Activated CD4-positive, CD25-positive, alpha-beta regulatory T cell treated with anti-CD3 and anti-CD28 coated beads, Interleukin-2, amount 50 U/mL, for 16 hours (primary cell): ENCODE results near the gene CYP2B6.
A peak's percentile ranks its signal among the peaks of the same experiment; 100 is the strongest.
"Not testable (repeated sequence)": the region's sequence is repeated elsewhere in the genome, so short reads cannot be mapped to it uniquely, and the experiment has no call there.

Experiments used
- DNase-seq: peaks from one replicate; pipeline ENCODE4 v3.0.0-alpha.2; 2020; ENCODE audit warnings: low read depth, low spot score

Gene CYP2B6

DNA sequence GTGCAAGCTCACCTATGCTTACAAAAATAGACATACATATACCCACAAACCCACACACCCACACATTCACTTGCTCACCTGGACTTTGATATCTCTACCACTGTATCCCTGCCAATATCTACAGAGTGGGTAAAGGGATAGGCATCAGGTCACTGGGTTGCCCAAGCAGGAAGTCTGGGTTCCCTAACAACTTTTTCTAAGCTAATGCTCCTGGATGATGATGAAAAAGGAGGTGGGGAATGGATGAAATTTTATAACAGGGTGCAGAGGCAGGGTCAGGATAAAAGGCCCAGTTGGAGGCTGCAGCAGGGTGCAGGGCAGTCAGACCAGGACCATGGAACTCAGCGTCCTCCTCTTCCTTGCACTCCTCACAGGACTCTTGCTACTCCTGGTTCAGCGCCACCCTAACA lies at the start of gene CYP2B6:
Gene CYP2B6, plus strand, starts transcription at position 311 of the 410 bp plus-strand sequence. Its CDS starts 24 bp downstream, at position 335.
- no peak for DNase-seq

DNA sequence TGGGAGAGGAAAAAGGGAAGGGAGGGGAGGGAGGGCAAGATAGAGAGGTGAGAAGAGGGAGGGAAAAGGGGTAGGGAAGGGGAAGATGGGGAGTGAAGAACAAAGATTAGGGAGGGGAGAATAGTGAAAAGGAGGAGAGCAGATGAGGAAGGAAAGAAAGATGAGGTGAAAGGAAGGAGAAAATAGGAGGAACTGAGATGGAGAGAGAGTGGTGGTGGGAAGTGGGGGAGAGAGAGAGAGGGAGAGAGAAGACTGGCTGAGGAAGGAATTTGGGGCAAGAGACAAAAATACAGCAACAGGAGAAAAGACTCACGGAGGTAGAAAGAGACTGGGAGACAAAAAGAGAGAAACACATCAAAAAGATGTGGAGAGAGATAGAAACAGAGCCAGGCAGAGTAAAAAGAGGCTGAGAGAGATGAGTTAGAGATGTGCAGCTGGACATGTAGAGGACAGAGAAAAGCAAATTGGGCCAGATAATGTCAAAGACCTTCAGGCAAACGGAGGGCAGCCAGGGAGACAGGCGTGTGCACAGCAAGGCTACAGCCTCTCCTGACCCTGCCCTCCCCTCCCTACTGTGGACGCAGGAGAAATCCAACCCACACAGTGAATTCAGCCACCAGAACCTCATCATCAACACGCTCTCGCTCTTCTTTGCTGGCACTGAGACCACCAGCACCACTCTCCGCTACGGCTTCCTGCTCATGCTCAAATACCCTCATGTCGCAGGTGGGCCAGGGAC lies 49.4 kb upstream of the CYP2B6 start:
- no peak for DNase-seq

DNA sequence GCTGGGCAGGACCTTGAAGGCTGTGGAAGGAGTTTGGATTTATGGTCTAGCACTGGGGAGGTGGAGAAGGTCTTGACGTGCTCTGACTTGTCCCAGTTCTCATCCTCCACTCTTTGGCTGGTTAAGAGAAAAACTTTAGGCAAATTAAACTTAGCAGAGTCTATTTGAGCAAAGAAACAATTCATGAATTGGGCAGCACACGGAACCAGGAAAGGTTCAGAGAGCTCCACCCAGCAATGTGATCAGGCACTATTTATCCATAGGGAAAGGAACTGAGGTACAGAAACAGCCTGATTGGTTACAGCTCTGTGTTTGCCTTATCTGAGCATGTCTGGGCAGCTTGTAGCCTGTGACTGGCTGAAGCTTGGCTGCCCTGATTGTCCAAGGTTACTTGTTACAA lies 45.4 kb upstream of the CYP2B6 start:
- DNase-seq, result no peak

DNA sequence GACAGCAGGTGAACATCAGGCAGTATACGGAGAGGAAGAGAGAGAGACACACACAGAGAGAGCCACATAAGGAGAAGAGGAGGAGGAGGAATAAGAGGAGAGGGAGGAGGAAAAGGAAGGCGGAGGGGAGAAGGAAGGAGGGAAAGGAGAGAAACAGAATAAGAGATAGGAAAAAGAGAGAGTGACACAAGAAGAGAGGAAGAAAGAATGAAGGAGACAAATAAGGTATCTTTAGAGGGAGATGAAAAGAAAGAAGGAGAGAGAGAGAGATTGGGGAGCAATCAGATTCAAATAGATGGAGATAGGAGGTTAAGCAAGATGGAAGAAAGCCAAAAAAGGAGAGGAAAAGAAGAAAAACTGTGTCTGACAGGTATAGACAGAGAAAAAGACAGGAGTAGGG lies 44.0 kb upstream of the CYP2B6 start:
- no peak for DNase-seq

DNA sequence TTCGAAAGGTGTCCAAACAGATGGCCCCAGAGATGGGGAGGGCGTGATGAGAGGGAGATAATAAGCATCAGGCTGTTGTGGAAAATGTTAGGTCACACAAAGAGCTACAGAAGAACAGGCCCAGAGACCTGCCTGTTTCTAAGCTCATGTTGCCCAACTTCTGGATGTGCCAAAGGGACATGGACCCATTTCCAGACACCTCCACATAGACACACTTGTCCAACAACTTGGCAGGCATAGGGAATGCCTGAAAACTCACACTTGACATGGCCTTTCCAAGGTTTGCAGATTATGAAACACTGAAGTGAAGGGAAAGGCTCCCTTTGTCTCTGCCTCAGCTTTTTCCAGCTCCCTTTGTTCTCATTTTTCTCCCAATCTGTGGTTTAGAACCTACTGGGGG lies 43.5 kb upstream of the CYP2B6 start:
- no peak for DNase-seq

DNA sequence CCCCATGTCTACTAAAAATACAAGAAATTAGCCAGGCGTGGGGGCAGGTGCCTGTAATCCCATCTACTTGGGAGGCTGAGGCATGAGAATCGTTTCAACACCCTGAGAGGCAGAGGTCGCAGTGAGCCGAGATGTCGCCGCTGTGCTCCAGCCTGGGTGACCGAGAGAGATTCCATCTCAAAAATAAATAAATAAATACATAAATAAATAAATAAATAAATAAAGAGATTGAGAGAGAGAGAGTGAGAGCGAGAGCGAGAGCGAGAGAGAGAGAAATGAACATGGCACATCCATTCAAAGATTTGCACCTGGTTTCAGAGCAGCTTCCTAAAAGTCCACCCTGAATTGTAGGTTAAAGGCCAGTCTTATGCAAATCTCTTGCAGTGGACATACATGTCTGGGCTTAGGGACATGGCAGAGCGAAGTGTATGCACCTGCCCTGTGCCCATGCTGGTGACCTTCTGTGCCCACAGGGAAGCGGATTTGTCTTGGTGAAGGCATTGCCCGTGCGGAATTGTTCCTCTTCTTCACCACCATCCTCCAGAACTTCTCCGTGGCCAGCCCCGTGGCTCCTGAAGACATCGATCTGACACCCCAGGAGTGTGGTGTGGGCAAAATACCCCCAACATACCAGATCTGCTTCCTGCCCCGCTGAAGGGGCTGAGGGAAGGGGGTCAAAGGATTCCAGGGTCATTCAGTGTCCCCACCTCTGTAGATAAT lies 42.3 kb upstream of the CYP2B6 start:
- DNase-seq, result no peak

DNA sequence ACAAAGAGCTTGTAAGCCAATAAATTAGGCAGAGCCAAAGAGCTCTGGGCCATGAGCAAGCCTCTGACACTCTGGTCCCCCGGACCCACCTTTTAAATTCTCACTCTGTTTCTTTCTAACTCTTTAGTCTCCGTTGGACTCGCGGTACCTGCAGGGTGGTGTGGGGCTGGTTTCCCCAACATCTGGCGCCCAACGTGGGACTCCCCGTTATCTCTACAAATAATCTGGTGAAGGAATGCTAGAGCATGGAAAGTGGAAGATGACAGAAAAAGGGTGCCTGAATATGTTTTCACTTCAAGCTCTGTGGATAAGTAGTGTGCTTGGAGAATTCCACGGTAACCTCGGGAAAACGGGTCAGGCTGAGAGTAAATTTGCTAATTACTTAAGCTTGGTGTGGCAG lies 36.5 kb upstream of the CYP2B6 start:
- no peak for DNase-seq

DNA sequence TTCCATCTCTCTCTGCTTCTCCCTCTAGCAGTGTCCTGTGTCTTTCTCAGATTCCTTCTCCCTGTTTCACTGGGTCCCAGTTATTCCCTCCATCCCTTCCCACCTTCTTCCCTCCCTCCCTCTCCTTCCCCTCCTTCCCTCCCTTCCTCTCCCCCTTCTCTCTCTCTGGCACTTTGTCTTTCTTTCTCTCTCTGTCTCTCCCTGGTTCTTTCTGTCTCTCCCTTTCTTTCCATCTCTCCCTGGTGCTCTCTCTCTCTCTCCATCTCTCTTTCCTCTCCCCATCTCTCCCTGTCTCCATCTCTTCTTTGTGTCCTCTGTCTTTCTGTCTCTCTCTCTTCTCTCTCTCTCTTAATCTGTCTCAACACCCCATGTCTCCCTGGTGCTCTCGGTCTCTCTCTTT lies 31.7 kb upstream of the CYP2B6 start:
- no peak for DNase-seq

DNA sequence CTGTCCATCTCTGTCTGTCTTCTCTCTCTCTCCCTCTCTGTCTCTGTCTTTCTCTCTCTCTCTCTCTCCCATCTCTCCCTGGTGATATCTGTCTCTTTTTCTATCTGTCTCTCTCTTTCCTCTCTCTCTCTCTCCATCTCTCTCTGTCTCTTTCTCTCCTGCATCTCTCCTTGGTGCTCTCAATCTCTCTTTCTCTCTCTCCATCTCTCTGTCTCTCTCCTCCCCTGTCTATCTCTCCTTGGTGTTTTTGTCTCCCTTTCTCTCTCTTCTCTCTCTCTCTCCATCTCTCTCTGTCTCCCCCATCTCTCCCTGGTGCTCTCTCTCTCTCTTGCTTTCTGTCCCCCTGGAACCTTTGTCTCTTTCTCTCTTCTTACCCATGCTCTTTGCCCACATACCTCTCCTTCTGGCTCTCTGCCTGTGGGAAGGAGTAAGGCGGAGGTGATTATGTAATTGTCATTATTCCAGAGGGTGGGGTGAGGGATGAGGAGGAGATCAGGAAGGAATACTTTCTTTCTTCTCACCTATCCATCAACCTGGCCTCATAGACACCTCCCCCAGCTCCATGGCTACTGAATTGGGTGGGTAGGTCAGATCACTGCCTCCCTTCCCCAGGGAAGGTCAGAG lies 30.9 kb upstream of the CYP2B6 start:
- DNase-seq, result no peak

DNA sequence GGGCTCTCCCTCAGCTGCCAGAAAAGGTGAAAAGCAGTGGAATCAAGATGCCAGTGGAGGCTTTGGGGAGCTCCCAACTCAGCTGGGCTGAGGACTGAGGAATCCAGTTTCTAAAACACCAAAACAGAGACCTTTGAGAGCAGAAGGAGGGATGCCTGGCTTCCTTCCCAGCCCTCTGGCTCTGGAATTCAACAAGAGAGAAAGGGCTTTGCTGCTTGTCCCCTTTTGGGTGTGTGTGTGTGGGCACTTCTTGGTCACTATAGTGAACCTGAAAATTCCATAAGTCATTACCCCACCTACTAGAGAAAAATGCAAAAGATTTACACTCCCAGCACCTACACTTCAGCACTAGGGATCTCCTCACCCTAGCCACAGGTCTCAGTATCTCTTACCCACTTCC lies 30.3 kb upstream of the CYP2B6 start:
- DNase-seq, result no peak

DNA sequence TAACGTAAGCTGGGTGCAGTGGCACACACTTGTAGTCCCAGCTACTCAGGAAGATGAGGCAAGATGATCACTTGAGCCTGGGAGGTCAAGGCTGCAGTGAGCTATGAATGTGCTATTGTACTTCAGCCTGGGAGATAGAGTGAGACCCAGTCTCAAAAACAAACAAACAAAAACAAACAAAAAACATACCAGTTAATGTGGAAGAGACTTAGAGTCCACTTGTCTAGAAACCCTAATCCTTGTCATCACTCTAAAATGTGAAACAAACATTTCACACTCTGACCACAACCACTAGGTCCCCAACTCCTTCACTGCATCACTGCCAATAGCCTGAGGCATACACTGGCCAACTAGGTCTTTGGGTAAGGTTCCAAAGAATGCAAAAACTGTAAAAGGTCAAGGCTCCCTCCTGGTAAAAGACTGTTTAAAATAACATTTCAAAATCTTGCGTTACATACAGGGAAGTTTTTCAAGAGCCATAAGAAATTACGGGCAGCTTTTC lies 28.6 kb upstream of the CYP2B6 start:
- DNase-seq, result no peak

DNA sequence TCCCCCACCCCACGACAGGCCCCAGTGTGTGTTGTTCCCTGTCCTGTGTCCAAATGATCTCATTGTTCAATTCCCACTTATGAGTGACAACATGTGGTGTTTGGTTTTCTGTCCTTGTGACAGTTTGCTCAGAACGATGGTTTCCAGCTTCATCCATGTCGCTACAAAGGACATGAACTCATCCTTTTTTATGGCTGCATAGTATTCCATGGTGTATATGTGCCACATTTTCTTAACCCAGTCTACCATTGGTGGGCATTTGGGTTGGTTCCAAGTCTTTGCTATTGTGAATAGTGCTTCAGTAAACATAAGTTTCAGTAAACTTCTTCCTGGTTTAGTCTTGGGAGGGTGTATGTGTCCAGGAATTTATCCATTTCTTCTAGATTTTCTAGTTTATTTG lies 26.7 kb upstream of the CYP2B6 start:
- not testable (repeated sequence) for DNase-seq

DNA sequence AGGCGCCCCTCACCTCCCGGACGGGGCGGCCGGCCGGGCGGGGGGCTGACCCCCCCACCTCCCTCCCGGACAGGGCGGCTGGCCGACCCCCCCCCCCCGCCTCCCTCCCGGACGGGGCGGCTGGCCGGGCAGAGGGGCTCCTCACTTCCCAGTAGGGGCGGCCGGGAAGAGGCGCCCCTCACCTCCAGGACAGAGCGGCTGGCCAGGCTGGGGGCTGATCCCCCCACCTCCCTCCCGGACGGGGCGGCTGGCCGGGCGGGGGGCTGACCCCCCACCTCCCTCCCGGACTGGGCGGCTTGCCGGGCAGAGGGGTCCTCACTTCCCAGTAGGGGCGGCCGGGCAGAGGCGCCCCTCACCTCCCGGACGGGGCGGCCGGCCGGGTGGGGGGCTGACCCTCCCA lies 25.7 kb upstream of the CYP2B6 start:
- DNase-seq, result not testable (repeated sequence)

DNA sequence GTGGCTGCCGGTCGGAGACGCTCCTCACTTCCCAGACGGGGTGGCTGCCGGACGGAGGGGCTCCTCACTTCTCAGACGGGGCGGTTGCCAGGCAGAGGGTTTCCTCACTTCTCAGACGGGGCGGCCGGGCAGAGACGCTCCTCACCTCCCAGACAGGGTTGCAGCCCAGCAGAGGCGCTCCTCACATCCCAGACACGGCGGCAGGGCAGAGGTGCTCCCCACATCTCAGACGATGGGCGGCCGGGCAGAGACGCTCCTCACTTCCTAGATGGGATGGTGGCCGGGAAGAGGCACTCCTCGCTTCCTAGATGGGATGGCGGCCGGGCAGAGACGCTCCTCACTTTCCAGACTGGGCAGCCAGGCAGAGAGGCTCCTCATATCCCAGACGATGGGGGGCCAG lies 24.5 kb upstream of the CYP2B6 start:
- DNase-seq, result not testable (repeated sequence)

DNA sequence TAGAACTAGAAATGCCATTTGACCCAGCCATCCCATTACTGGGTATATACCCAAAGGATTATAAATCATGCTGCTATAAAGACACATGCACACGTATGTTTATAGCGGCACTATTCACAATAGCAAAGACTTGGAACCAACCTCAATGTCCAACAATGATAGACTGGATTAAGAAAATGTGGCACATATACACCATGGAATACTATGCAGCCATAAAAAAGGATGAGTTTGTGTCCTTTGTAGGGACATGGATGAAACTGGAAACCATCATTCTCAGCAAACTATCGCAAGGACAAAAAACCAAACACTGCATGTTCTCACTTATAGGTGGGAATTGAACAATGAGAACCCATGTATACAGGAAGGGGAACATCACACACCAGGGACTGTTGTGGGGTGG lies 23.0 kb upstream of the CYP2B6 start:
- not testable (repeated sequence) for DNase-seq

DNA sequence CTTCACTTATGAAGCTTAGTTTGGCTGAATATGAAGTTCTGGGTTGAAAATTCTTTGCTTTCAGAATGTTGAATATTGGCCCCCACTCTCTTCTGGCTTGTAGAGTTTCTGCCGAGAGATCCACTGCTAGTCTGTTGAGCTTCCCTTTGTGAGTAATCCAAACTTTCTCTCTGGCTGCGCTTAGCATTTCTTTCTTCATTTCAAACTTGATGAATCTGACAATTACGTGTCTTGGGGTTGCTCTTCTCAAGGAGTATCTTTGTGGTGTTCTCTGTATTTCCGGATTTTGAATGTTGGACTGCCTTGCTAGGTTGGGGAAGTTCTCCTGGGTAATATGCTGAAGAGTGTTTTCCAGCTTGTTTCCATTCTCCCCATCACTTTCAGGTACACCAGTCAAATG lies 21.4 kb upstream of the CYP2B6 start:
- not testable (repeated sequence) for DNase-seq

DNA sequence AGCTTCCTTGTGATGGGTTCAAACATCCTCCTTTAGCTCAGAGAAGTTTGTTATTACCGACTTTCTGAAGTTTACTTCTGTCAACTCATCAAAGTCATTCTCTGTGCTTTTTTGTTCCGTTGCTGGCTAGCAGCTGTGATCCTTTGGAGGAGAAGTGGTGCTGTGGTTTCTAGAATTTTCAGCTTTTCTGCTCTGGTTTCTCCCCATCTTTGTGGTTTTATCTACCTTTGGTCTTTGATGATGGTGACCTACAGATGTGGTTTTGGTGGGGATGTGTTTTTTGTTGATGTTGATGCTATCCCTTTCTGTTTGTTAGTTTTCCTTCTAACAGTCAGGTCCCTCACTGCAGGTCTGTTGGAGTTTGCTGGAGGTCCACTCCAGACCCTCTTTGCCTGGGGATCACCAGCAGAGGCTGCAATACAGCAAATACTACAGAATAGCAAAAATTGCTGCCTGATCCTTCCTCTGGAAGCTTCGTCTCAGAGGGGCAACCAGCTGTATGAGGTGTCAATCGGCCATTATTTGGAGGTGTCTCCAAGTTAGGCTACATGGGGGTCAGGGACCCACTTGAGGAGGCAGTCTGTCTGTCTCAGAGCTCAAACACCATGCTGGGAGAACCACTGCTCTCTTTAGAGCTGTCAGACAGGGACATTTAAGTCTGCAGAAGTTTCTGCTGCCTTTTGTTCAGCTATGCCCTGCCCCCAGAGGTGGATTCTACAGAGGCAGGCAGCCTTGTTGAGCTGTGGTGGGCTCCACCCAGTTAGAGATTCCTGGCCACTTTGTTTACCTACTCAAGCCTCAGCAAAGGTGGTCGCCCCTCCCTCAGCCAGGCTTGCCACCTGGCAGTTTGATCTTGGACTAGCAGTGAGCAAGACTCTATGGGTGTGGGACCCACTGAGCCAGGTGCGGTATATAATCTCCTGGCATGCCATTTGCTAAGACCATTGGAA lies 20.4 kb upstream of the CYP2B6 start:
- not testable (repeated sequence) for DNase-seq

DNA sequence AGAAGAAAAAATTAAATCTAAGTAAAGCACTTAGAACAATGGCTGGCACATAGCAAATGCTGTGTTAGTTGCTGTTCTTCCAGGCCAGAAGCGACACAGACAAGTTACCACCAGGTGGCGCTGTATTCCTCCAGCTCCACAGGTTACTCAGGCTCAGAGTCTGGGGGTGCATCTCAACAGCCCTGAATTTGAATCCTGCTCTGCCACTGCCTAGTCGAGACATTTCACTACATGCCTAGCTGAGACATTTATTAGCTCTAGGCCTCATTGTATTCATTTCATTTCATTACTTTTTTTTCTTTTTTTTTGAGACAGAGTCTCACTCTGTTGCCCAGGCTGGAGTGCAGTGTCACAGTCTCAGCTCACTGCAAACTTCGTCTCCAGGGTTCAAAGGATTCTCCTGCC lies 16.4 kb upstream of the CYP2B6 start:
- DNase-seq, result peak; percentile 64

DNA sequence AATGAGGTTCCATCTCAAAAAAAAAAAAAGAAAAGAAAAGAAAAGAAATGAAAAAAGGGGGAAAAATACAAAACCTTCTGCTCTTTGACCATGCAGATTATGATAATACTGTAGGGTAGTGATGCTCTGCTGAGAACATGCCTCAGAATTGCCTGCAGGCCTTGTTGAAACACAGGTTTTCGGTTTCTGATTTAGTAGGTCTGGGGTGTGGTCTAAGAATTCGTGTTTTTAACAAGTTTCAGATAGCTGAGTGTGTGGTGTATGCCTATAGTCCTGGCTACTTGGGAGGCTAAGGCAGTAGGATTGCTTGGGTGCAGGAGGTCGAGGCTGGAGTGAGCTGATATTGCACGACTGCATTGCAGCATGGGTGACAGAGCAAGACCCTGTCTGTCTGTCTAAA lies 14.9 kb upstream of the CYP2B6 start:
- no peak for DNase-seq

DNA sequence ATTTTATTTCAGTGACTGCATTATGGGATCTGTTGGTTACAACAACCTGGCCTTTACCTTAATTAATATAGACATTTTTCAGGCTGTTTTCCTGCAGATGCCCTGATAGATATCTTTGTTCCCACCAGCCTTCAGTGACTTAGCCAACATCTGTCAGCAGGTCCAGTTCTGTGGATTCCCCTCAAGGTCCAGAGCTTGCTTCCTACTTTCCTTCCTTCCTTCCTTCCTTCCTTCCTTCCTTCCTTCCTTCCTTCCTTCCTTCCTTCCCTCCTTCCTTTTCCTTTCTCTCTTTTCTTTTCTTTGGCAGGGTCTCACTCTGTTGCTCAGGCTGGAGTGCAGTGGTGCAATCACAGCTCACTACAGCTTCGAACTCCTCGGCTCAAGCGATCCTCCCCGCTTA lies 14.4 kb upstream of the CYP2B6 start:
- no peak for DNase-seq

DNA sequence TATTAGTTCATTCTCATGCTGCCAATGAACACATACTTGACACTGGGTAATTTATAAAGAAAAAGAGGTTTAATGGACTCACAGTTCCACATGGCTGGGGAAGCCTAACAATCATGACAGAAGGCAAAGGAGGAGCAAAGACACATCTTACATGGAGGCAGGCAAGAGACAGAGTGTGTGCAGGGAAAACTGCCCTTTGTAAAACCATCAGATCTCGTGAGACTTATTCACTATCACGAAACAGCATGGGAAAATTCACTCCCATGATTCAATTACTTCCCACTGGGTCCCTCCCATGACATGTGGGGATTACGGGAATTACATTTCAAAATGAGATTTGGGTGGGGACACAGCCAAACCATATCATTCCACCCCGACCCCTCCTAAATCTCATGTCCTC lies 11.3 kb upstream of the CYP2B6 start:
- DNase-seq, result not testable (repeated sequence)
